Activated CD4-positive, alpha-beta T cell treated with anti-CD3 and anti-CD28 coated beads, Interleukin-2, Interleukin-6, amounts not matched to agents 100 ng/mL and 50 ng/mL, durations not matched to agents 16 hours and 8 hours (primary cell): Measurements from ENCODE around the gene SEZ6.
"Not testable (repeated sequence)": the region's sequence is repeated elsewhere in the genome, so short reads cannot be mapped to it uniquely, and the experiment has no call there.

ENCODE experiments used
- DNase-seq: peaks from one replicate; pipeline ENCODE4 v3.0.0-alpha.2; 2020

SEZ6 gene

GRCh38 chr17:28951991-28952975 lies 53.5 kb downstream of the SEZ6 start:
- peak; percentile 98 for DNase-seq

GRCh38 chr17:28951428-28951990 lies 54.3 kb downstream of the SEZ6 start, which contains the start of gene PHF12:
PHF12 (minus strand) TSS chr17:28951518; CDS start chr17:28950960, 558 bp downstream.
- peak; percentile 100 for DNase-seq

- no peak for DNase-seq
Measured at GRCh38 chr17:28950752-28951427, 54.9 kb downstream of the SEZ6 start.

GRCh38 chr17:28950017-28950751 lies 55.6 kb downstream of the SEZ6 start:
- peak; percentile 59 for DNase-seq

GRCh38 chr17:28949185-28950016 lies 56.4 kb downstream of the SEZ6 start:
- peak; percentile 63 for DNase-seq

GRCh38 chr17:28948873-28949184 lies 57.0 kb downstream of the SEZ6 start:
- no peak for DNase-seq

GRCh38 chr17:28948342-28948741 lies 57.5 kb downstream of the SEZ6 start:
- DNase-seq, result no peak

GRCh38 chr17:28947639-28948038 lies 58.2 kb downstream of the SEZ6 start:
- no peak for DNase-seq

- peak; percentile 49 for DNase-seq
Measured at GRCh38 chr17:28946239-28946638, 59.6 kb downstream of the SEZ6 start.

GRCh38 chr17:28944862-28945741 lies 60.7 kb downstream of the SEZ6 start:
- DNase-seq, result no peak

- DNase-seq, result no peak
Measured at GRCh38 chr17:28944343-28944742, 61.5 kb downstream of the SEZ6 start.

- DNase-seq, result no peak
Measured at GRCh38 chr17:28942925-28943324, 62.9 kb downstream of the SEZ6 start.

- no peak for DNase-seq
Measured at GRCh38 chr17:28941251-28941650, 64.6 kb downstream of the SEZ6 start.

- DNase-seq, result no peak
Measured at GRCh38 chr17:28940675-28941074, 65.2 kb downstream of the SEZ6 start.

- DNase-seq, result no peak
Measured at GRCh38 chr17:28940142-28940541, 65.7 kb downstream of the SEZ6 start.

GRCh38 chr17:28938552-28938951 lies 67.3 kb downstream of the SEZ6 start:
- no peak for DNase-seq

- no peak for DNase-seq
Measured at GRCh38 chr17:28937044-28937729, 68.6 kb downstream of the SEZ6 start.

GRCh38 chr17:28935744-28936460 lies 69.9 kb downstream of the SEZ6 start:
- no peak for DNase-seq

GRCh38 chr17:28934508-28934907 lies 71.3 kb downstream of the SEZ6 start:
- DNase-seq, result not testable (repeated sequence)

- DNase-seq, result no peak
Measured at GRCh38 chr17:28929787-28930186, 76.0 kb downstream of the SEZ6 start.
